SK-N-SH treated with all-trans-retinoic acid at 6 μM for 48 hours (cell line): ENCODE results near the gene ILK.

Experiments
- CSDC2 ChIP-seq: fragments of 250-450 bp; sonication (Bioruptor Pico); IDR thresholded peaks from 2 replicates; pipeline ENCODE4 v1.5.0; 2020; ENCODE audit warnings: mild to moderate bottlenecking, moderate library complexity
- CSRNP3 ChIP-seq: fragments of 250-450 bp; sonication (Bioruptor Pico); IDR thresholded peaks from 2 replicates; pipeline ENCODE4 v1.5.1; 2021; ENCODE audit warnings: mild to moderate bottlenecking, moderate library complexity
- ISL1 ChIP-seq: fragments of 250-450 bp; sonication (Bioruptor Pico); IDR thresholded peaks from 2 replicates; pipeline ENCODE4 v2.1.2; 2022; ENCODE audit warnings: mild to moderate bottlenecking, moderate library complexity
- PPARA ChIP-seq: fragments of 250-450 bp; sonication (Bioruptor Pico); IDR thresholded peaks from 2 replicates; pipeline ENCODE4 v1.5.0; 2020; ENCODE audit warnings: mild to moderate bottlenecking, borderline replicate concordance
- RARB ChIP-seq: fragments of 250-450 bp; sonication (Bioruptor Pico); IDR thresholded peaks from 2 replicates; pipeline ENCODE4 v1.8.0; 2021; ENCODE audit warnings: mild to moderate bottlenecking, moderate library complexity
- TOX ChIP-seq: fragments of 250-450 bp; sonication (Bioruptor Pico); IDR thresholded peaks from 2 replicates; pipeline ENCODE4 v1.8.0; 2021; ENCODE audit warnings: mild to moderate bottlenecking, moderate library complexity, borderline replicate concordance
- ZFP30 ChIP-seq: fragments of 450-650 bp; formaldehyde crosslinking; IDR thresholded peaks from 2 replicates; pipeline ENCODE4 v1.5.0; 2022; ENCODE audit warnings: mild to moderate bottlenecking, moderate library complexity

- no peak for TF ChIP-seq ZFP30 (CRISPR knock-in tag)
- TF ChIP-seq PPARA (CRISPR knock-in tag) = no peak
- no peak for TF ChIP-seq TOX
- no peak for TF ChIP-seq CSDC2
- TF ChIP-seq ISL1 (CRISPR knock-in tag) = peak; percentile 79
- TF ChIP-seq RARB (CRISPR knock-in tag) = no peak
- TF ChIP-seq CSRNP3 (CRISPR knock-in tag) = no peak
These were observed 15.6 kb upstream of the ILK start for GRCh38 chr11:6588018-6588417.
